GM12865 (cell line): ENCODE results near the gene TNFRSF14.

Experiments used
- DNase-seq: peaks from one replicate; pipeline ENCODE4 v3.0.0; 2010; ENCODE audit warnings: low read depth
- H3K4me3 ChIP-seq: 2 replicates; pipeline ENCODE4 v1.5.1; 2011; ENCODE audit warnings: mild to moderate bottlenecking, low read depth, low read length, control low read depth
- CTCF ChIP-seq: IDR thresholded peaks from 2 replicates; pipeline ENCODE4 v1.5.1; 2011; ENCODE audit warnings: low read length, control low read depth, low read depth, inconsistent platforms; ENCODE audit not compliant: insufficient read depth; ENCODE audit errors: missing control alignments

Gene TNFRSF14

GRCh38 chr1:2510366-2511155 lies 45.6 kb upstream of the TNFRSF14 start:
- H3K4me3 ChIP-seq = no peak overlapping the region
- no peak for DNase-seq
- TF ChIP-seq CTCF = no peak

GRCh38 chr1:2512862-2513421 lies 43.2 kb upstream of the TNFRSF14 start:
- DNase-seq = no peak
- TF ChIP-seq CTCF = no peak
- no peak overlapping the region for H3K4me3 ChIP-seq

GRCh38 chr1:2513939-2514652 lies 42.1 kb upstream of the TNFRSF14 start:
- TF ChIP-seq CTCF = no peak
- no peak overlapping the region for H3K4me3 ChIP-seq
- DNase-seq = no peak

GRCh38 chr1:2514863-2515762 lies 41.1 kb upstream of the TNFRSF14 start:
- DNase-seq = no peak
- no peak for TF ChIP-seq CTCF
- H3K4me3 ChIP-seq = no peak overlapping the region

- DNase-seq = no peak
- H3K4me3 ChIP-seq = no peak overlapping the region
- TF ChIP-seq CTCF = no peak
These were observed 40.4 kb upstream of the TNFRSF14 start for GRCh38 chr1:2515763-2516080.

- no peak for DNase-seq
- no peak for TF ChIP-seq CTCF
- H3K4me3 ChIP-seq = no peak overlapping the region
These were observed 40.0 kb upstream of the TNFRSF14 start for GRCh38 chr1:2516124-2516523.
